HG02973 (cell line): ENCODE results near the gene CEP41.

Experiments used
- ATAC-seq: cut with Tn5 transposase; IDR thresholded peaks from one replicate; pipeline ENCODE4 v1.9.1; 2021; ENCODE audit warnings: moderate library complexity; ENCODE audit not compliant: unreplicated experiment

The CEP41 gene

DNA sequence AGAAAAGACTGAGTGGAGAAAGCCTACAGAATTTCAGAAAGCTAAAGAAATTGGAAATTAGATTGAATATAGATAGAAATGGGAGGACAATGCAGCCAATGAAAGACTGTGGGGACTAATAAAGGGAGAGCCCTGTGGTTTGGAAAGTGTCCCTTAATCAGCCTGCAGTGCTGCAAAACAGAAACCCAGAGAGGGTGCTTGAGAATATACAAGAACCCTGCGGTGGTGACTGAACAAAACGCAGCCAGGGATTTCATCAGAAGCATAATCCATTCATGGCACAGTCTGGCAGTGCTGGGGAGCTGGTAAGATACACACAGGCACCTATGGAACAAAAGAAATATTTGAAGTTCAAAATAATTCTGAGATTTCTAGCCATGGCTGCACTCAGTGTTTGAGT, 19.1 kb downstream of the CEP41 start:
- no peak for ATAC-seq

DNA sequence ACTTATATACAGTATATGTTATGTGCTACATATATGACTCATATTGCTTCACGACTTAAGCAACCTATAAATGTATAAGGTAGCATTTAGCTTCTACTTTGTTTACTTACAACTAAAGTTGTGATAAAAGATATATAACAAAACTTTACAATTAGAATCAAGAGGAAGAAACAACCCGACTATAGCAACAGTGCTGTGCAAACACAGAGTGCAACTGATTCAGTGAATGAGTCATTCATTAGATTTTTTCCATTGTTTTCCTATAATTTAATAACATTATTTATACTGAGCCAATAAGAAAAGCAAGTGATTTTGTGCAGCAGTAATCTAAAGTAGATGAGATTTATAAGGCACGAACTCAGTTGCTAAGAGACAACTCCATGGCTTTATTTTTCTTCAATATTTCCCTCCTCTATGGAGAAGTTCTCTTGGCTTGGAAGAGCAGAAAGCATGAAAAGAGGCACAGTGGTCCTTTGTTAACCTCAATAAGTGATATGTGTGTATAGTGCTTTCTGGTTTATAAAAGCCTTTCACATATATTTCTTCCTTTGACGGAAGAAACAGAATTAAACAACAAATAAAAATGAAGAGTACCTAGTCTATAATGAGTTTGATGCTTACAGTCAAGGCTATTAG, 19.8 kb downstream of the CEP41 start:
- ATAC-seq, result no peak

DNA sequence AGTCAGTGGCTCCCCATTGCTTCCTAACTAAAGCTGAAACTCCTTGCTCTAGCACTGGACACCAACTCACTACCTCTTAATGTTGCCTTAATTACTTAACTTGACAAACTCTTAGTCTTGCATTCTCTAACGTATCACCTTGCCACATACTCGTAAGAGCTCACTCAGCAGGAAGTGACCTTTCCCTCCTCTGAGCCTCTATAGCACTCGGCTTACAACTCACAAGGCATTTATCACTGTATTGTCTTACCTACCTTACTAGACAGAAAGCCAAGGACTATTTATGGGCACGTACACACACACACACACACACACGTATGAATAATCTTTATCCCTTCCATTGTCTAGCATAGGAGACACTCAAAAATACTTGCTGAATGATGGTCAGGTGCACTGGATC, 21.2 kb downstream of the CEP41 start:
- no peak for ATAC-seq

DNA sequence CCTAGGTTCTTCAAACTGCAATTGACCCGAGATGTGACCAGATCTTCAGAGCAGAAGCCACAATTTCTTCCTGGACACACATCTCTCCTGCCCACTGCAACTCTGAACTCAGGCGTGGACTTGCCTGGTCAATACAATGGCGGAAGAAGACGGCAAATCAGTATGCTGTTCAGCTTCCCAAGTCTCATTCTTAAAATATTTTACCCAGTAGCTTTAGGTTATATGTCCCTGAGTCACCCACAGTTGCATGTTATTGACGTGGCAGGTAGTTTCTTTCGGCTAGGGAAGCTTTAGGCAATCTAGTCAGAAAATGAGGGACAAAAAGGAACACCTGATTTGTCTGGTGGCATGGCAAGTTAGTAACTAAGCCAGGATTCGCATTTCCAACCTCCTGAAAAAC, 22.5 kb downstream of the CEP41 start:
- no peak for ATAC-seq

- no peak for ATAC-seq
Observed at GRCh38 chr7:130417213-130417612, 23.6 kb downstream of the CEP41 start.

DNA sequence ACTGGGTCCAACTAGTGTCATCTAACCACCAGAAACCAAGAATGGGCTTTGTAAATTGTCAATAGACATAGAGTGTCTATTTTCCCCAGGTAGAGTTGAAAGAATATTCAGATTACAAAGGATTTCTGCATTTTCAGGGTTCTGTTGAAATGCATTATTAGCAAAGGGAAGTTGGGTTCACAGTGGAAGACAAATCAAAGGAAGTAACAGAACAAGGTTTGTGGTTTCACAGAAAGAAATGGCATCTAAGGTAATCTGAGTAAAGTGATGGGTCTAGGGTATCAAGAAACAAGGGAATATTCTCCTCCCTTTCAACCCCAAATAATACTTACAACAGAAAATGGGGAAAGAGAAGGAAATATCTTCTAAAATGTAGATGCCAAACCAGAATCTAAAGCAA, 25.8 kb downstream of the CEP41 start:
- no peak for ATAC-seq

DNA sequence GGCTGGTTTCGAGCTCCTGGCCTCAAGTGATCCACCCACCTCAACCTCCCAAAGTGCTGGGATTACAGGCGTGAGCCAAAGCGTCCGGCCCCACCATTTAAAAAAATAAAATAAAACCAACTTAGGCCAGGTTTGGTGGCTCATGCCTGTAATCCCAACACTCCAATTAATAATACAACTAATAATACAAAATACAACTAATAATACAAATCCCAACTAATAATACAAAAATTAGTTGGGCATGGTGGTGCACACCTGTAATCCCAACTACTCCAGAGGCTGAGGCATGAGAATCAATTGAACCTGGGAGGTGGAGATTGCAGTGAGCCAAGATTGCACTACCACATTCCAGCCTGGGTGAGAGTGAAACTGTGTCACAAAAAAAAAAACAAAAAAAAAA, 27.6 kb downstream of the CEP41 start:
- ATAC-seq, result no peak

DNA sequence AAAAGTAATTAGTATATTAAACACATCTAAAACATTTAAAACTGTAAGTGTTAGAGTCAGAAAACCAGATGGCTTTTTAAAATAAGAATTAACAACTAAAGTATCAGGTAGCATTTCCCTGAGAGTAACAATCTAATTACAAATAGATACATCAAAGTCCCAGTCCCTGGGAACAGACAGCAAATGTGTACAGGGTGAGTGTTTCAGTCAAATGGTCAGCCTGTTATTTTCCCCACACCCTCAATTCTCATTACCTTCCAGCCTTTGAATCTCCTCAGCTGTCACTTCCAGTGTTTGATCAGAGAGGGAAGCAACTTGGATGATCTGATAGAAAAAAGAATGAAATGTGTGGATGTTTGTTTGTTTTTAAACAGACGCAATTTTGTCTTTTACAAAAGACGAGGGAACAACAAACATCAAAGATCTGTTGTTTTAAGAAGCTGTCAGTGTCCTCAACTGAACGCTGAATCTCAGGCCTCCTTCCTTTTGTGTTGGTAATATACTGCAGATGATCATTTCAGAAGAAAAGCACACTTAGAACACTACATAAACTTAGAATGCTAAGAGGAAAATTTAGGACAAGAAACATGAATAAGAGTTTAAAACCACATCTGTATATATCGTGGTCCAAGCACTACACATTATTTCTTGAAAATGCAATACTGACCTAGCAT, 29.8 kb downstream of the CEP41 start:
- ATAC-seq, result no peak

GRCh38 chr7:130409712-130410072, 31.1 kb downstream of the CEP41 start:
- no peak for ATAC-seq

DNA sequence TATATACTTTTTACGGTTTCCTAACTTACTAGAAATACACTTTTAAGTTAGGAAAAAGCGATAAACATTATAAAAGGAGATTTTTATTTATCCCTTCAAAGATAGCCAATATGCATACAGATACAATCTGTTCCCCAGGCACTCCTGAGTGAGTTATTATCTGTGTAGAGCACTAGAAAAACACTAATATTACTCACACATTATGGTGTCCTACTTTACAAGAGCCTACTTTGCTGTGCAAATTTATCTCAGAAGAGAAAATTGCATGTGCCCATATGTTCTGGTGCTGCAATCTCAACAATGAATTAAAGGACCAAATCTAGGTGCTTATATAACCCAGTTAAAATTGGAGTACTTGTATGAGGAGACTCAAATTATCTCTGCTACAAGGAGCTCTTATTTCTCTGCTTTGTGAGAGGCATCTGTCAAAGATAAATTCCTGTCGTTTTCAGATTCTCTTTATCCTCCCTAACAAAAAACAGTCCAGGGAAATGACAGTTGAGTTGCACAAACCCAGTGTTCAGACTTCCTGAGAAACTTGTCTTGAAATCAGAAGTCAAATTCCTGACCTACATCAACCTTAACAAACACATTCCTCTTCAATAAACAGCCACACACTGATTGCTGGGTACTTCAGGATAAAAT, 31.6 kb downstream of the CEP41 start:
- ATAC-seq, result no peak

DNA sequence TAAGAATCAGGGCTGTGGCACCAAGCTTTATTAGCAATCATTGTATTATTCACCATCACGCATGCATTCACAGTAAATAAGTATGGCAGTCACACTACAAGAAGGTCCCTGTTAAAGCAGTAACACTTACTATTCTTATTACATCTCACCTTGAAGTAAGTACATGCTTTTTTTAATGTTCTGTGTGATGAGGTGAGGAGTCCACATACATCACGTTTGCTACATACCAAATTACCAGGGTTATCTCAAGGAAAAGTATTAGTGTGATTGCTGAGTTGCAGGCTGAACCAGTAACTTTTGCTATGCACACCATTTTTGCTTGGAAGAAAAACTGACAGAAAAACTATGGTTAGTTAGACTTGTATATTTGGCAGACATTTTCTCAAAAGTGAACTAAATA, 35.8 kb downstream of the CEP41 start:
- ATAC-seq, result no peak

GRCh38 chr7:130401578-130401977, 39.2 kb downstream of the CEP41 start:
- no peak for ATAC-seq

GRCh38 chr7:130401101-130401500, 39.7 kb downstream of the CEP41 start:
- ATAC-seq, result no peak

- no peak for ATAC-seq
Observed at GRCh38 chr7:130400120-130400572, 40.7 kb downstream of the CEP41 start.

DNA sequence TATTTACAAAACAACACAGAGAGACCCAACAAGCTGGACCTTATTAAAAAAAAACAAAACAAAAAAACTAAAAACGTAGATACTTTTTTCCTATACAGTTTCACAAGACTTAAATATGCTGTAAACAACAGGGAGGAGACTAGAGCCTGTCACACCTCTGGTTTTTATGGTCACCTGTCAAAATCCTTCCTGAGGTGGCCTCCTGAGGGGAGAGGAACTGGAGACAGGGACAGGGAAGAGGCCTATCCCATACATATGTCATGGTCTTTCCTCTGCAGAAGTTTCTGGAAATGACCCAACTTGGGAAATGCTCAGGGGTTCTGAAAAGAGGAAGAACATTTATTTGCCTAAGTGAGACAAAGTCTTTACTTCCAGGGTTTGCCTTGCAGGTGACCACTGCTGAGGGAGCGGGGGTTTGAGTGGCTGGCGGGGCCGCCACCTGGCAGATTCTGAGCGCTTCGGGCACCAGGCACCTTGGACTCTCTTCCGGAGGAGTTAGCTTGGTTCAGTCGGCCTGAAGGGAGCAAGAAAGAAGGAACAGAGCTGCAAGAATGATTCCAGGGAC, 42.2 kb downstream of the CEP41 start:
- no peak for ATAC-seq

DNA sequence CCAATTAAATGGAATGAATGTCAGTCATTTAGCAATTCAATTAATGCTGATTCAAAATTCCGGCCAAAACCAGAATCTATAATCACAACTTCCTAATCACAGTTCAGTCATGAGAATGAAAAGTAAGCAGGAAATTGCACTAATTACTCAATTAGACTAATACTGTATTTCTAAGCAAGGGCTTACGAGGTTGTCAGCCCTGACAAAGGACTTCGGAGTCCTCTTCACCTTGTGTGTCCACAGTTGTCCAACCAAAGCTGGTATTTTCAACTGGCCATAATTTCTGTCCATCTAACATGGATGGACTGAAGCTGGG, 43.1 kb downstream of the CEP41 start:
- ATAC-seq, result no peak

DNA sequence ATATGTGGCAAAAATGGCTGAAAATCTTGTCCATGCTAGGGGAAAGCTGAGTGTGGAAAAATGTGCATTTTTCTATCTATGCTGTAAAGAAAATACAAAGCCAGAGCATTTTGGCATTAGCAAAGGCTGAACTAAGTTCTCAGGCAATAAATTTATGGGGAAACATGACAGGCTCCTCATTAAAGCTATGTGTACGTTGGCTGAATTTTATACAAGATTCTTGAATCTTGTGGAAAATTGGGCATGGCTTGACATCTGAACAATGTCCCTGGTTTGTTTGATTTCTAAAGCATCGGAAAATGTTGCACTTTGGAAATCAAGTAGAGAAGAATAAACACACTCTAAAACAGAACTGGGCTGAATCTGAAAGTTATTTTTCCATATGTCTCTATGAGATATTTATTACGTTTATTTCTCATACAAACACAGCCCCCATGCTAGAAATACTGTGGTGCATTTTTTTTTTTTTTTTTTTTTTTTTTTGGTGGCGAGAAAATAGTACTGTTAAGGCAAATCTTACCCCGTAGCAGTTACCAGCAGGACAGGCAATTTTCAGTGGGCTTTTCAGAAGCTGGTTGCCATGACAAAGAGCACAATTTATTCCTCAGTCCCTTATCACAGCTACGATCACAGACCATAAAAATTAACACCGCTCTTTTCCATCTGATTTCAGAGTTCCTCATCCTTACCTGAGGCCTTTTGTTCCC, 43.6 kb downstream of the CEP41 start:
- no peak for ATAC-seq

- ATAC-seq, result no peak
Observed at GRCh38 chr7:130396109-130396508, 44.7 kb downstream of the CEP41 start.

GRCh38 chr7:130395421-130395820, 45.4 kb downstream of the CEP41 start:
- no peak for ATAC-seq

DNA sequence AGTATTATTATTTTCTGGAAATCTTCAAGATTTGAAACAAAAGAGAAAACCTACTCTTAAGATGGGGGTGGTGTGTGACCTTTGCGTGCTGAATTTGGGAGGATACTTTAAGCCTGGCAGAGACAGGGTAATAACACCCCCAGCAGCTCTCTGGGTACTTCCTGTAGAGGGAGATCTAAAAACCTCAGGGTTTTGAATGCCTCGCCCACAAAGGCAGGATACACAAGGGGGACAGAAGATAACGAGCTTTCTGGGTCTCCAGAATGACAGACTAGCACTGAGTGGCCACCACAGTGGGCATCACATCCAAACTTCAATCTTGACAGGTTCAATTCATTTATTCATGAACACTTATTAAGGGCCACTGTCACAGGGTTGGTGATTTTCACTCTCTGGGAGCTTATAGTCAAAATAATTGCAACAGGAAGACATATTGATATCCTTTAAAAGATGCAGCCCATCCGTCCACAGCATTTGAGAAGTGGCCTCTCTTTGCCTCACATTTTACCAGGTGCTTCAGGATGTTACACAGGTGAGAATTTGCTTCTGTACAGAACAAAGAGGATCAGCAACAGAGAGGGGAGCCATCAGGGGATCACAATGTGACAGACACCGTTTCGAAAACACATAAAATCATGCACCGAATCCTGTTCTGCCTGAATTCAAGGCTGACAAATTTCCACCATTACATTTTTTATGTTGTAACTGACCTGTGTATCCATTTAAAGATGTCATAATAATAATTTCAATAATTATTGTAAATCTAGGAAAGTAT, 46.2 kb downstream of the CEP41 start:
- no peak for ATAC-seq

DNA sequence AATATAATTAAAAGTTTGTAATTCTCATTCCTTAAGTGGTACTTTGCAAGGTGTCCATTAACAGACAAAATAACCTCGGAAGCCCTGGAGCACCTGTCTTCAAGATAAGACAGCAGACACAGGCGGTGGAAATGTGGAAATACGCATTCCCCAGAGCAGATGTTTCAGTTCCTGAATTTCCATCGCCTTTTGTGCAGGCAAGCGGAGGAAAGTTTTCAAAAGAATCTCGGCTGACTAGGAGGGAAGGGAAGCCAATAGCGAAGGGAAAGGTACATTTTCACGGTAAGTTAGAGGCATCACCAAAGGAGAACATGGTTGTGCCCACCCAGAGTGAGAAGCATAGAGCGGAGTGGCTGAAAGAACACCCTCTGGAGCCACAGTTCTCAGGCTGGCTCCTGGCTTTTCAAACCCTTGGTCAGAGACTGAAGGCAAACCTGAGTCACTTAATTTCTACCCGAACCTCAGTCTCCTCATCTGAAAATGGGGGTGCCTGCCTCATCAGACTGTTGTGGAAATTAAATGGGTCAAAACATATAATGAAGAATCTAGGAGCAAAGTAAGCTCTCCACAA, 46.9 kb downstream of the CEP41 start:
- no peak for ATAC-seq
